Mesenchymal stem cell (in vitro differentiated cells and primary cell): Measurements from ENCODE around the gene SLC12A2.

Experiments
- DNase-seq: peaks from one replicate; pipeline ENCODE4 v3.0.0-alpha.2; 2013
- H2AFZ ChIP-seq: one replicate; pipeline ENCODE4 v1.6.1; 2013; ENCODE audit warnings: low read depth, mild to moderate bottlenecking, control low read depth, inconsistent platforms, low read length, moderate library complexity
- H2AK5ac ChIP-seq: 2 replicates; pipeline ENCODE4 v1.6.1; 2013; ENCODE audit warnings: low read length, moderate library complexity, mild to moderate bottlenecking, inconsistent platforms; ENCODE audit not compliant: severe bottlenecking
- H2BK120ac ChIP-seq: one replicate; pipeline ENCODE4 v1.6.1; 2013; ENCODE audit warnings: low read depth, mild to moderate bottlenecking, inconsistent platforms, low read length, moderate library complexity
- H2BK12ac ChIP-seq, 2 experiments: one replicate each; pipeline ENCODE4 v1.6.1; 2013; ENCODE audit warnings: inconsistent platforms in 2 of 2, low read length in 2 of 2, mild to moderate bottlenecking in 2 of 2, moderate library complexity in 2 of 2, control low read depth in 1 of 2
- H2BK15ac ChIP-seq: one replicate; pipeline ENCODE4 v1.6.1; 2013; ENCODE audit warnings: mild to moderate bottlenecking, low read depth, inconsistent platforms; ENCODE audit not compliant: poor library complexity, severe bottlenecking
- H2BK5ac ChIP-seq: 2 replicates; pipeline ENCODE4 v1.6.1; 2013; ENCODE audit warnings: low read depth, mild to moderate bottlenecking, low read length, control low read depth, inconsistent platforms; ENCODE audit not compliant: poor library complexity, severe bottlenecking
- H3K14ac ChIP-seq, 2 experiments: one replicate each; pipeline ENCODE4 v1.6.1; 2013; ENCODE audit warnings: inconsistent platforms in 2 of 2, low read length in 2 of 2, control low read depth in 1 of 2, mild to moderate bottlenecking in 1 of 2, moderate library complexity in 1 of 2
- H3K18ac ChIP-seq, 2 experiments: one replicate each; pipeline ENCODE4 v1.6.1; 2013; ENCODE audit warnings: inconsistent platforms in 2 of 2, low read length in 2 of 2, control low read depth in 1 of 2, low read depth in 1 of 2, mild to moderate bottlenecking in 1 of 2
- H3K23ac ChIP-seq, 2 experiments: one replicate each; pipeline ENCODE4 v1.6.1; 2013; ENCODE audit warnings: inconsistent platforms in 2 of 2, low read length in 2 of 2, mild to moderate bottlenecking in 2 of 2, moderate library complexity in 2 of 2, control low read depth in 1 of 2
- H3K27ac ChIP-seq: 2 replicates; pipeline ENCODE4 v1.5.1; 2013; ENCODE audit warnings: mild to moderate bottlenecking, moderate library complexity, low read length, control low read depth, inconsistent platforms; ENCODE audit not compliant: poor library complexity, severe bottlenecking
- H3K27me3 ChIP-seq, 2 experiments: 2 replicates each; pipeline versions ENCODE4 v1.6.1 to v1.7.0; 2013; ENCODE audit warnings: low read length in 2 of 2, mild to moderate bottlenecking in 2 of 2, moderate library complexity in 2 of 2, control low read depth in 1 of 2, inconsistent platforms in 1 of 2; ENCODE audit not compliant: control insufficient read depth in 1 of 2, insufficient read depth in 1 of 2
- H3K36me3 ChIP-seq, 2 experiments: 2 replicates each; pipeline versions ENCODE4 v1.6.1 to v1.7.0; 2013; ENCODE audit warnings: low read length in 2 of 2, control low read depth in 1 of 2, inconsistent platforms in 1 of 2, low read depth in 1 of 2, mild to moderate bottlenecking in 1 of 2; ENCODE audit not compliant: insufficient read depth in 2 of 2, control insufficient read depth in 1 of 2
- H3K4ac ChIP-seq, 2 experiments: one replicate each; pipeline ENCODE4 v1.6.1; 2013; ENCODE audit warnings: inconsistent platforms in 2 of 2, low read length in 2 of 2, mild to moderate bottlenecking in 2 of 2, moderate library complexity in 2 of 2, control low read depth in 1 of 2, low read depth in 1 of 2
- H3K4me1 ChIP-seq: 2 replicates; pipeline ENCODE4 v1.6.1; 2013; ENCODE audit warnings: low read depth, low read length, control low read depth; ENCODE audit not compliant: control insufficient read depth, insufficient read depth
- H3K4me2 ChIP-seq: 2 replicates; pipeline ENCODE4 v1.6.1; 2013; ENCODE audit warnings: low read length, mild to moderate bottlenecking, inconsistent platforms; ENCODE audit not compliant: poor library complexity, severe bottlenecking
- H3K4me3 ChIP-seq, 2 experiments: 2 replicates each; pipeline versions ENCODE4 v1.5.1 to v1.7.0; 2013; ENCODE audit warnings: low read length in 2 of 2, mild to moderate bottlenecking in 2 of 2, control low read depth in 1 of 2, low read depth in 1 of 2; ENCODE audit not compliant: insufficient read depth in 1 of 2
- H3K79me1 ChIP-seq: replicated peaks from 2 replicates; pipeline ENCODE4 v1.6.1; 2013; ENCODE audit warnings: mild to moderate bottlenecking, control low read depth, low read length, inconsistent platforms; ENCODE audit not compliant: poor library complexity, severe bottlenecking
- H3K9ac ChIP-seq: 2 replicates; pipeline ENCODE4 v1.7.0; 2013; ENCODE audit warnings: mild to moderate bottlenecking, low read length, moderate library complexity
- H3K9me3 ChIP-seq: 2 replicates; pipeline ENCODE4 v1.7.0; 2013; ENCODE audit warnings: mild to moderate bottlenecking, low read length; ENCODE audit not compliant: control insufficient read depth
- H4K8ac ChIP-seq: one replicate; pipeline ENCODE4 v1.6.1; 2013; ENCODE audit warnings: inconsistent platforms, mild to moderate bottlenecking, low read length, moderate library complexity
- H4K91ac ChIP-seq: one replicate; pipeline ENCODE4 v1.6.1; 2013; ENCODE audit warnings: mild to moderate bottlenecking, low read length, inconsistent platforms
- WGBS: methylation state at CpG from one replicate; pipeline ENCODE4 v1.1.7; 2013; ENCODE audit warnings: mixed read lengths; 5-methylcytosine and 5-hydroxymethylcytosine counted together

The SLC12A2 gene

DNA sequence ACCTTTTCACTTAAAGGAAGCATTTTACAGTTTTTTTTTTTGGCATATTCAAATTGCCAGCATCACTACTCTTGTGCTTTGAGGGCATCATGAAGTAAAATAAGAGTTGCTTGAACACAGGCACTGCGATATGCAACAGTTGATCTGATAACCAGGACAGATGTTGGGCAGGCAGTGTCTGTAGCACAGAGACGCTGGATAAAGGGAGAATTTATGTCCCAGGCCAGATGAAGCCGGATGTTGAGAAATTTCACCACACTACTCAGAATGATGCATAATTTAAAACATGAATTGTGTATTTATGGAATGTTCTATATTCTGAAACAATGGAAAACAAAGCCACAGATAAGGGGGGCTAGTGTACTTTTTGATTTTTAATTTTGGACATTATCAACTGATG, 71.4 kb downstream of the SLC12A2 start:
- no peak overlapping the region for H3K23ac ChIP-seq
- no peak overlapping the region for H3K14ac ChIP-seq
- H3K9me3 ChIP-seq = peaks cover 3% of the 10 kb centered on the region
- DNase-seq = no peak
- H2BK12ac ChIP-seq = no peak overlapping the region
- peaks cover 0 to 20% of the 10 kb centered on the region in 2 experiments for H3K36me3 ChIP-seq
- no peak overlapping the region for H3K9ac ChIP-seq
- no peak overlapping the region for H2BK5ac ChIP-seq
- no peaks in the 10 kb centered on the region for H3K27me3 ChIP-seq
- no peak overlapping the region for H4K91ac ChIP-seq
- no peaks in the 10 kb centered on the region for H3K4me1 ChIP-seq
- H3K79me1 ChIP-seq = no peaks in the 10 kb centered on the region
- no peak overlapping the region for H3K4ac ChIP-seq
- H2AK5ac ChIP-seq = no peak overlapping the region
- no peak overlapping the region for H2AFZ ChIP-seq
- H3K4me2 ChIP-seq = no peak overlapping the region
- H3K27ac ChIP-seq = no peak overlapping the region
- H2BK15ac ChIP-seq = no peak overlapping the region
- WGBS = 77% methylated on average over 2 of the region's 3 CpGs
- H3K4me3 ChIP-seq = no peak overlapping the region
- H2BK120ac ChIP-seq = no peak overlapping the region
- H3K18ac ChIP-seq = no peak overlapping the region
- H4K8ac ChIP-seq = no peak overlapping the region

- DNase-seq = no peak
- Histone ChIP-seq H4K8ac (no peak overlapping the region), H3K23ac (no peak overlapping the region), H4K91ac (no peak overlapping the region), H3K27ac (no peak overlapping the region), H3K4me2 (no peak overlapping the region), H3K79me1 (no peaks in the 10 kb centered on the region), H2AFZ (no peak overlapping the region), H2BK15ac (no peak overlapping the region), H2BK120ac (no peak overlapping the region), H3K4me1 (no peaks in the 10 kb centered on the region), H3K9ac (no peak overlapping the region), H2AK5ac (no peak overlapping the region), H3K4ac (no peak overlapping the region), H2BK12ac (no peak overlapping the region), H3K14ac (no peak overlapping the region), H3K4me3 (no peak overlapping the region), H3K36me3 (peaks cover 0 to 20% of the 10 kb centered on the region in 2 experiments), H3K27me3 (no peaks in the 10 kb centered on the region), H3K18ac (no peak overlapping the region), H3K9me3 (peaks cover 3% of the 10 kb centered on the region), H2BK5ac (no peak overlapping the region)
These were observed 72.2 kb downstream of the SLC12A2 start for GRCh38 chr5:128155776-128156175.

GRCh38 chr5:128156521-128156920, 73.0 kb downstream of the SLC12A2 start:
- Histone ChIP-seq H2BK12ac (no peak overlapping the region), H3K79me1 (no peaks in the 10 kb centered on the region), H3K27ac (no peak overlapping the region), H3K9ac (no peak overlapping the region), H3K4me1 (no peaks in the 10 kb centered on the region), H3K23ac (no peak overlapping the region), H2AFZ (no peak overlapping the region), H3K9me3 (peaks cover 3% of the 10 kb centered on the region), H4K91ac (no peak overlapping the region), H3K18ac (no peak overlapping the region), H3K14ac (no peak overlapping the region), H2BK5ac (no peak overlapping the region), H2BK15ac (no peak overlapping the region), H4K8ac (no peak overlapping the region), H3K36me3 (peaks cover 0 to 20% of the 10 kb centered on the region in 2 experiments), H3K4me3 (no peak overlapping the region), H2AK5ac (no peak overlapping the region), H3K27me3 (no peaks in the 10 kb centered on the region), H3K4me2 (no peak overlapping the region), H2BK120ac (no peak overlapping the region), H3K4ac (no peak overlapping the region)
- 98% methylated on average over 3 of the region's 3 CpGs for WGBS
- DNase-seq = no peak

- H2AK5ac ChIP-seq = no peak overlapping the region
- H3K9me3 ChIP-seq = peaks cover 3% of the 10 kb centered on the region
- H2BK15ac ChIP-seq = no peak overlapping the region
- H3K79me1 ChIP-seq = no peaks in the 10 kb centered on the region
- no peak overlapping the region for H3K23ac ChIP-seq
- H3K27ac ChIP-seq = no peak overlapping the region
- H3K9ac ChIP-seq = no peak overlapping the region
- H2AFZ ChIP-seq = no peak overlapping the region
- H4K91ac ChIP-seq = no peak overlapping the region
- no peak overlapping the region for H3K4ac ChIP-seq
- no peak overlapping the region for H2BK12ac ChIP-seq
- H3K4me1 ChIP-seq = no peaks in the 10 kb centered on the region
- H3K27me3 ChIP-seq = no peaks in the 10 kb centered on the region
- no peak overlapping the region for H2BK120ac ChIP-seq
- 95% methylated on average over 2 of the region's 3 CpGs for WGBS
- H3K4me3 ChIP-seq = no peak overlapping the region
- no peak overlapping the region for H4K8ac ChIP-seq
- H3K4me2 ChIP-seq = no peak overlapping the region
- DNase-seq = no peak
- H3K18ac ChIP-seq = no peak overlapping the region
- no peak overlapping the region for H3K14ac ChIP-seq
- no peak overlapping the region for H2BK5ac ChIP-seq
- peaks cover 3 to 18% of the 10 kb centered on the region in 2 experiments for H3K36me3 ChIP-seq
These were observed 74.8 kb downstream of the SLC12A2 start for GRCh38 chr5:128158342-128158741.
